HT-29 (cell line): ENCODE measurements around the gene RPS19BP1. TPM values are rescaled to one million over a fixed set of nuclear protein-coding genes. Genes with fewer than 3 reads are reported as not detected.

Experiments used
- DNase-seq: peaks from one replicate; pipeline ENCODE4 v3.0.0-alpha.2; 2015; ENCODE audit warnings: low spot score
- total RNA-seq: library from RNA; depleted of rRNA; stranded (reverse); fragments of >200 nt; shearing (Covaris generic); gene quantifications from 2 replicates; pipeline ENCODE4 v1.2.3, GENCODE V29; 2014; rRNA removed

RPS19BP1 gene
- total RNA-seq, 1 experiment from 2014 or later: 250 TPM

DNA sequence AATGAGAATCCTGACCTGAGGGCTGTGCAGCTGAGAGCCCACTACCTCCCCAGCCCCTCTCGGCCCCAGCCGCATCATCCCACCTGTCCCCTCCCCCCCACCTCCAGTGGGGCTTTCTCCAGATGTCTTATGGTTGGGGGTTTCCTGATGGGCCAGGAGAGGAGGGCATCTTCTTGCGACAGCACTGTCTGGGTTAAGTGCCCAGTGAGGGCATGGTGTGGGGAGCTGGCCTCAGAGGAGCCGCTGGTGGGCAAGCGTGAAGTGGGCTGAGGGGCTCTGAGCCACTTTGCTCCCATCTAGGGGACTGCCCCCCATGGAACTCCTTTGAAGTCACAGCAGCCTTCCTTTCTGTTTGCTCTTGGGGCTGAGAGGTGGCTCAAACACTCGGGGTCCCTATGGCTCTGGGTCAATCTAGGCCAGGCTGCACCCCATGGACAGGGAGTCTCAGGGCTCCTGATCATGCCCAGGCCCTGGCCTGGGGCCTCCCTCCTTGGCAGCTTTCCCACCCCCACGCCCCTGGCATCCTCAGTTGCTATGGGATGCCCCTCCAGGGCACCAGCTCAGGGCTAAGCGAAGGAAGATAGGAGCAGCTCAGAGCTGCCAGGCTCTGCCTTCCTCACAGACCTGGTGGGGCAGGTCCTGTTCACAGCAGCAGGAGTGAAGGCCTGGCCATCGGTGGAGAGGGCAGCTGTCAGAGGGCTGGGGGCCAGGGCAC, 41.4 kb downstream of the RPS19BP1 start:
- DNase-seq: no peak

DNA sequence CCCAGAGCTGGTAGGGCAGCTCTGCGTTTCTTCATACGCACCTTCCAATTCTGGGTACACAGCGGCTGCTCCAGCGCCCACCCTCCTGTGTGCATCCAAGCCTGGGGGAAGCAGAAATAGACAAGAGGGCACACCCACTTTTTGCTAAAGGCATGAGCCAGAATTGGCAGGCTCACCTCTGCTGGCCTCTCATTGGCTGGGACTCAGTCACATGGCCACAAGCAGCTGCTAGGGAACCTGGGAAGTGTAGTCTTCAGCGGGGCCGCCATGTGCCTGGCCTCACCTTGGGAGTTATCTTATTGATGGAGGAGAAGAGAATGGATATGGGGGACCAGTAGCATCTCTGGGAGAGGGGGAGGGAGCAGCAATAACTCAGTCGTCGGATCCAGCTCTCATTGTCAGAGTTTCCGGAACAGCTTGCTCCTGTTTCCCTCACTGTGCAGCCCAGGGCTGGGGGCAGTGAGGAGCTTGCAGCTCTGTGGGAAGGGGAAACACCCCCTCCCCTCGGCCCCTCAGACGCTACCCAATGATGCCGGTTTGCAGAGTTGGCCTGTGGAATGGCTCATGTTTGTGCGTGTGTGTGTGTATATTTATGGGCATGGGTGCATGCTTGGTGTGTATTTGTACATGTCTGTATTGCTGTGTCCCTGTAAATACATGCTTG, 42.3 kb downstream of the RPS19BP1 start:
- peak; percentile 59 for DNase-seq

DNA sequence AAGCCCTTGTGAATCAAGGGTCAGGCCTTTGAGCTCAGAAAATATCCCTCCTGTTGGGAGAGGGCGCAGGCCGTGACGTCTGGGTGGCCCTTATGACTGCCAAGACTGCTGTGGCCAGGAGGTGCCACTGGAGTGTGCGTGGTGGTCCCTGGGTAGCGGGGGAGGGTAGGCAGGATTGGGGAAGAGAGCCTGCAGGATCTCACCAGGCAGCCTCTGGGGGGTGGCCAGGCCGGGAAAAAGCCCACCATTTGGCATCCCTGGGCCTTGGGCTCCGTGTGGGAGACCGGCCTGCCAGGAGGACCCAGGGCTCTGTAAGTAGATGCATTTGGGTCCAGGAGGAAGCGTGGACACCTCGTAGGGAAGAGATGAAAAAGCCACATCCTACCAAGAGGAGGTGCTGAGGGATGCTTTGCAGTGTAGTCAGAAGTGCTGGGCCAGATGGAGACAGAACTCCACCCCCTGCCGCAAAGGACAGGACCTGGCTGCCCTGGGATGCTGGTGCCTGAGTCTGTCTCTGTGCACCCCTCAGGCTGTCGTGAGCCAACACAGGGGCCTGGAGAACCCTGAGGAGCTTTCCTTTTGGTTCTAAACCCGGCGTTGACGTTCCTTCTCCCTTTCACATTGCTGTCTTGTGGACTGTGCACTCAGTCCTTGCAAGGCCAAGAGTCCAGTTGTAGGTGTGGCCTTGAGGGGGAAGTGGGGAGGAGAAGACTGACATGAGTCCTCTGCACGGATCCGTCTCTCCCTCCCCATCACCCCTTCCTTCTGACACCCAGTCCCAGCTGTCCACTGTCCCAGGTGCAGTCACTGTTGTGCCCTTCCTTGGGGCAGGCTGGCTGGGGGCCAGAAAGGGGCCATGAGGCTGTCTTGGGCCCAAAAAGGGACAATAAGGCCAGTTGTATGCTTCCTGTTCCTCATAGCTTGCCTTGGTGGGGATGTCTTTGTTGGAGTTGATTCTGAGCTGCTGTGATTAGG, 43.2 kb downstream of the RPS19BP1 start:
- DNase-seq: no peak

DNA sequence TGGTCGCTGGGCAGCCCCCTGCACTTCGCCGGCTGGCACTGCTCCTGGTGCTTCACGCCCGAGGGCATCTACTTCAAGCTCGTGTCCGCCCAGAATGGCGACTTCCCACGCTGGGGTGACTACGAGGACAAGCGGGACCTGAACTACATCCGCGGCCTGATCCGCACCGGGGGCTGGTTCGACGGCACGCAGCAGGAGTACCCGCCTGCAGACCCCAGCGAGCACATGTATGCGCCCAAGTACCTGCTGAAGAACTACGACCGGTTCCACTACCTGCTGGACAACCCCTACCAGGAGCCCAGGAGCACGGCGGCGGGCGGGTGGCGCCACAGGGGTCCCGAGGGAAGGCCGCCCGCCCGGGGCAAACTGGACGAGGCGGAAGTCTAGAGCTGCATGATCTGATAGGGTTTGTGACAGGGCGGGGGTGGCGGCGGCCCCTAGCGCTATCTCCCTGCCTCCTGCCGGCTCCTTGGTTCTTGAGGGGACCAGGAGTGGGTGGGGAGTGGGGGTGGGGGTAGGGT, 43.9 kb downstream of the RPS19BP1 start:
- no peak for DNase-seq

DNA sequence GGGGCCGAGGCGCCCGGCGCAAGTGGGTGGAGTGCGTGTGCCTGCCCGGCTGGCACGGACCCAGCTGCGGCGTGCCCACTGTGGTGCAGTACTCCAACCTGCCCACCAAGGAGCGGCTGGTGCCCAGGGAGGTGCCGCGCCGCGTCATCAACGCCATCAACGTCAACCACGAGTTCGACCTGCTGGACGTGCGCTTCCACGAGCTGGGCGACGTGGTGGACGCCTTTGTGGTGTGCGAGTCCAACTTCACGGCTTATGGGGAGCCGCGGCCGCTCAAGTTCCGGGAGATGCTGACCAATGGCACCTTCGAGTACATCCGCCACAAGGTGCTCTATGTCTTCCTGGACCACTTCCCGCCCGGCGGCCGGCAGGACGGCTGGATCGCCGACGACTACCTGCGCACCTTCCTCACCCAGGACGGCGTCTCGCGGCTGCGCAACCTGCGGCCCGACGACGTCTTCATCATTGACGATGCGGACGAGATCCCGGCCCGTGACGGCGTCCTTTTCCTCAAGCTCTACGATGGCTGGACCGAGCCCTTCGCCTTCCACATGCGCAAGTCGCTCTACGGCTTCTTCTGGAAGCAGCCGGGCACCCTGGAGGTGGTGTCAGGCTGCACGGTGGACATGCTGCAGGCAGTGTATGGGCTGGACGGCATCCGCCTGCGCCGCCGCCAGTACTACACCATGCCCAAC, 44.6 kb downstream of the RPS19BP1 start:
- DNase-seq: no peak

DNA sequence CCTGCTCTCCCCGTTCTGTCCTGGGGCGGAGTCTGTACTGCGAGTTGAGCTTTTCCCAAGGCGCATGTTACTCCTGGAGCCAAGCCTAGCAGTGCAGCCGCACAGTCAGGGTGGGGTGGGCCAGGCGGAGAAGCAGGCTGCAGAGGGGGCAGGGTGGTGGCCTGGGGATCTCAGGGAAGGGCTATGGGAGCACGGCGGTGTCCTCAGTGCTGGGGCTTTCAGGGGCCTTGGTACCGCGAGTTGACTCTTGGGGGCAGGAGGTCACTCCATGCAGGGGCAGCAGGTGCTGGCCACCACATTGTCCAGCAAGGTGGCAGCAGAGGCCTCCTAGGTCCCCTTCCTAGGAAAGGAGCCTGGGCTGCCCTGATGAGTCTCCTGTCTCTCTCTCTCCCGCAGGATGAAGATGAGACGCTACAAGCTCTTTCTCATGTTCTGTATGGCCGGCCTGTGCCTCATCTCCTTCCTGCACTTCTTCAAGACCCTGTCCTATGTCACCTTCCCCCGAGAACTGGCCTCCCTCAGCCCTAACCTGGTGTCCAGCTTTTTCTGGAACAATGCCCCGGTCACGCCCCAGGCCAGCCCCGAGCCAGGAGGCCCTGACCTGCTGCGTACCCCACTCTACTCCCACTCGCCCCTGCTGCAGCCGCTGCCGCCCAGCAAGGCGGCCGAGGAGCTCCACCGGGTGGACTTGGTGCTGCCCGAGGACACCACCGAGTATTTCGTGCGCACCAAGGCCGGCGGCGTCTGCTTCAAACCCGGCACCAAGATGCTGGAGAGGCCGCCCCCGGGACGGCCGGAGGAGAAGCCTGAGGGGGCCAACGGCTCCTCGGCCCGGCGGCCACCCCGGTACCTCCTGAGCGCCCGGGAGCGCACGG, 45.4 kb downstream of the RPS19BP1 start:
- DNase-seq: no peak

DNA sequence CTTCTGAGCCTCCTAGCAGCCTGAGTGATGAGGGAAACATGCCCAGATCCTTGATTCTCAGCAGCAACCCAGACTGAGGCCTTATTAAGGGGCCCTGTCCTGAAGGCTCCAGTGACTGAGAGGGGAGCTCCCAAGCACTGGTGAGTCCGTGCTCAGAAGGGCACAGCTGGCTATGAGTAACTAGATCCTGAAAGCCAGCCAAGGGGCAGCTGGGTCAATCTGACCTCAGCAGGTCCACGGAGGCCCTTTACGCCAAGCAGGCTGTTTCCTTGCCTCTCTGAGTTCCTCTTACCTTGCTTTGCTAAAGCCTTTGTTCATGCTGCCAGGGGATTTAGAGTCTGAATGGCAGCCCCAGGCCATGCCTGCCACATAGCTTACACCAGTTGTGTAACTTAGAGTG, 49.8 kb downstream of the RPS19BP1 start:
- no peak for DNase-seq

DNA sequence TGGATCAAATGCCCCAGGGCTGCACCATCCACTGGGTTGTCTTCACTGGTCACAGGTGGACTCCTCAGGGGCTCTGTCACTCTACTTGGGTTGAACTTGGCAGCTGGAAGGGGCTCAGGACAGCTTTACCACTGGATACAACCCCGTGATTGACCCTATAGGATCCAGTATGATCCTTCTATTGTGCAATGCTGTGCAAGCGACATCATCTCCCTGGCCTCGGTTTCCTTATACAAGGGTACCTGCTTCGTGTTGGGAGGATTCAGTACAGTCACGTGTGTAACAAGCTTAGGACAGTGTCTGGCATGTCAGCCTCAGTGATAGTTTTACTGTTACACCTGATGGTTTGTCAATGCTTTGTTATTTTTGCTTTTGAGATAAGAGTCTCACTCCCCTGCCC, 51.0 kb downstream of the RPS19BP1 start:
- DNase-seq: no peak

DNA sequence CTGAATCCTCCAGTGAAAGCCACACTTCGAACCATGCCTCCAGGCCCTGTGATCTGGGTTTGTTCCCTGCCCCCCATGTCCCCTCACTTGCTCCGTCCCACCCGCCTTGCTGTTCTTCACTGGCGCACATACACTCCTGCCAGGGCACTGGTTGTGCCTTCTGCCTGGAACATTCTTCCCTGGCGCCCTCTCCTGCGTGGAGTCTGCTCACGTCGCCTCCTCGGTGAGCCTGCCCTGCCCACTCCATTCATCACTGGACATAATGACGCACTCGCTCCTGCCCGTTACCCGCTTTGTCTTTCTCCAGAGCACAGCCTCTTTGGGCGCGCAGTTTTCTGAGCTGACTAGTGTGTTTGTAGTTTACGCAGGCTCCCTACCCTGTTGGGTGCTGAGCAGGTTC, 51.5 kb downstream of the RPS19BP1 start:
- no peak for DNase-seq

DNA sequence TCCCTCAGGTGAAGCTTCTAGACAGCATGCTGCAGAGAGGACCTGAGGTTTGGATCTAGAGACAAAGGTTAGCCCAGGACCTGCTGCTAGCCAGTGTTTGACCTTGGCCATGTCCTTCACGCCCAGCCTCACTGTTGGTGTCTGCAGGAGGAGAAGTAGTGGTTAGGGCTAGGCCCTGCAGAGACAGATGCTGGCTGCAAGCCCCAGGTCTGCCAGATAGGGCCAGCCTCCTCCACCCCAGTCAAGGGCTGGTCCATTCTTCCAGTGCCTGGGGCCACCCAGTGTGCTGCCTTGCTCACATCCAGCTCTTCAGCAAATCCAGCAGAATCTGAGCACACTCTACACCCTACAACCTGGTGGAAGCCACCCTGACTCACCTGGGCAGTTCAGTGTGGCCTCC, 52.0 kb downstream of the RPS19BP1 start:
- no peak for DNase-seq

DNA sequence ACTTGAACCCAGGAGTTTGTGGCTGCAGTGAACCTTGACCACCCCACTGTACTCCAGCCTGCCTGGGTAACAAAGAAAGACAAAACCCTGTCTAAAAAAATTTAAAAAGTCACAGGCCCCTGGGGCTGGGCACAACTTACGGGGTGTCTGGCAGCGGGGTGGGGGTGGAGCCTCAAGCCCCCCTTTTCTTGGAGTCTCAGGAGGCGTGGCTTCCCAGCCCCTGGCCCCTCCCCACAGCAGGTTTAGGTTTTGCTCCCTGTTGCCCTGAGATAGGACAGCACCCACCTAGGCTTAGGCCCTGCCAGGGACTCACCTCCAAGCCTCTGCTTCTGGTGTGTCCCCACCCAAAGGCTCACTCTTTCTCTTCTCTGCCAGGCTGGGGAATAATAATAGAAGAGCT, 53.3 kb downstream of the RPS19BP1 start:
- no peak for DNase-seq

Other genes starting within 250 kb of the RPS19BP1 start
- gene RPL3, start 213.1 kb downstream of the RPS19BP1 start, total RNA-seq: 2,060 and 2,152 TPM in 2 replicates
- gene SYNGR1, start 182.8 kb downstream of the RPS19BP1 start, total RNA-seq: not detected in 2 replicates
- 14.0 and 16.7 TPM in 2 replicates for gene TAB1, start 133.0 kb downstream of the RPS19BP1 start, total RNA-seq
- 1.0 and 1.6 TPM in 2 replicates for gene MGAT3, start 75.7 kb downstream of the RPS19BP1 start, total RNA-seq
- 16.9 and 19.0 TPM in 2 replicates for gene MIEF1, start 30.5 kb downstream of the RPS19BP1 start, total RNA-seq
- 314 and 320 TPM in 2 replicates for gene ATF4, start 12.2 kb downstream of the RPS19BP1 start, total RNA-seq
- 0.03 TPM in 1 of 2 replicates, not detected in the other for gene CACNA1I, start 38.0 kb upstream of the RPS19BP1 start, total RNA-seq